TTC549 (cell line): ENCODE data around the gene RUVBL2.

Experiments used
- FAIRE-seq: peaks from 2 replicates; lab custom pipeline; 2012; peaks lifted over from hg19 to GRCh38; lab: Jason Lieb, UNC

RUVBL2 gene

GRCh38 chr19:48993175-48994034 lies at the start of gene RUVBL2, which contains the start of gene GYS1:
Gene RUVBL2, plus strand, starts transcription at chr19:48993887. Its CDS starts 25 bp downstream, at chr19:48993912.
Gene GYS1, minus strand, starts transcription at chr19:48993309. Its CDS starts 197 bp downstream, at chr19:48993112.
- FAIRE-seq, result peak; percentile 94

GRCh38 chr19:48945415-48945814 lies 48.3 kb upstream of the RUVBL2 start:
- FAIRE-seq, result no peak

- no peak for FAIRE-seq
Measured at GRCh38 chr19:48945817-48946216, 47.9 kb upstream of the RUVBL2 start.

- no peak for FAIRE-seq
Measured at GRCh38 chr19:48946463-48947257, 47.0 kb upstream of the RUVBL2 start.

- no peak for FAIRE-seq
Measured at GRCh38 chr19:48947258-48947542, 46.5 kb upstream of the RUVBL2 start.

GRCh38 chr19:48950159-48950558 lies 43.5 kb upstream of the RUVBL2 start:
- no peak for FAIRE-seq

- FAIRE-seq, result no peak
Measured at GRCh38 chr19:48950830-48951519, 42.7 kb upstream of the RUVBL2 start.

- FAIRE-seq, result no peak
Measured at GRCh38 chr19:48953141-48953540, 40.5 kb upstream of the RUVBL2 start.

GRCh38 chr19:48953990-48954594 lies 39.6 kb upstream of the RUVBL2 start:
- no peak for FAIRE-seq

GRCh38 chr19:48954595-48955307 lies 38.9 kb upstream of the RUVBL2 start, which contains the start of gene BAX:
Gene BAX, plus strand, starts transcription at chr19:48954875. Its CDS starts 54 bp downstream, at chr19:48954929.
- no peak for FAIRE-seq

- no peak for FAIRE-seq
Measured at GRCh38 chr19:48955308-48955958, 38.3 kb upstream of the RUVBL2 start.

GRCh38 chr19:48958006-48958405 lies 35.7 kb upstream of the RUVBL2 start:
- FAIRE-seq, result no peak

GRCh38 chr19:48959341-48960239 lies 34.1 kb upstream of the RUVBL2 start:
- FAIRE-seq, result no peak

GRCh38 chr19:48961051-48961649 lies 32.5 kb upstream of the RUVBL2 start:
- no peak for FAIRE-seq

GRCh38 chr19:48961673-48962028 lies 32.0 kb upstream of the RUVBL2 start:
- no peak for FAIRE-seq

GRCh38 chr19:48962029-48962848 lies 31.4 kb upstream of the RUVBL2 start:
- FAIRE-seq, result no peak

GRCh38 chr19:48962849-48963165 lies 30.9 kb upstream of the RUVBL2 start:
- FAIRE-seq, result no peak

- no peak for FAIRE-seq
Measured at GRCh38 chr19:48963371-48964204, 30.1 kb upstream of the RUVBL2 start.
